H1 (cell line): Measurements from ENCODE around the gene SYP.

Experiments
- ASH2L ChIP-seq: fragments of 200-600, 300-600 bp; sonication (generic); IDR thresholded peaks from one replicate; pipeline ENCODE4 v1.7.1; 2017; ENCODE audit warnings: low read length
- BRCA1 ChIP-seq: IDR thresholded peaks from 2 replicates; pipeline ENCODE4 v1.6.1; 2012; ENCODE audit warnings: low read depth, low read length, improper control_type of control experiment
- MAFK ChIP-seq: IDR thresholded peaks from 2 replicates; pipeline ENCODE4 v1.6.1; 2012; ENCODE audit warnings: low read depth, mild to moderate bottlenecking, improper control_type of control experiment, low read length
- POLR2A ChIP-seq, 2 experiments: IDR thresholded peaks; 1 replicate in 1 of 2; 2 replicates in 1 of 2; pipeline ENCODE4 v1.6.1; 2011; ENCODE audit warnings: low read depth in 2 of 2, low read length in 2 of 2, mild to moderate bottlenecking in 2 of 2; ENCODE audit errors: control extremely low read depth in 1 of 2
- POLR2AphosphoS5 ChIP-seq: IDR thresholded peaks from 2 replicates; pipeline ENCODE4 v1.6.1; 2011; ENCODE audit warnings: low read depth, low read length
- RAD21 ChIP-seq, 2 experiments: IDR thresholded peaks in 1 of 2; conservative IDR thresholded peaks in 1 of 2; 2 replicates each; pipeline ENCODE4 v1.6.1; 2011; ENCODE audit warnings: low read depth in 2 of 2, low read length in 2 of 2, improper control_type of control experiment in 1 of 2, inconsistent platforms in 1 of 2, mild to moderate bottlenecking in 1 of 2, moderate library complexity in 1 of 2
- TF ChIP-seq, protein P1 (sequence below), 3 experiments: IDR thresholded peaks; 1 replicate in 2 of 3; 2 replicates in 1 of 3; pipeline versions ENCODE4 v1.5.1 to v1.6.1; 2011; ENCODE audit warnings: low read length in 3 of 3, mild to moderate bottlenecking in 3 of 3, inconsistent platforms in 2 of 3, low read depth in 1 of 3, moderate library complexity in 1 of 3; ENCODE audit not compliant: insufficient read depth in 1 of 3; ENCODE audit errors: control extremely low read depth in 1 of 3

DNA sequence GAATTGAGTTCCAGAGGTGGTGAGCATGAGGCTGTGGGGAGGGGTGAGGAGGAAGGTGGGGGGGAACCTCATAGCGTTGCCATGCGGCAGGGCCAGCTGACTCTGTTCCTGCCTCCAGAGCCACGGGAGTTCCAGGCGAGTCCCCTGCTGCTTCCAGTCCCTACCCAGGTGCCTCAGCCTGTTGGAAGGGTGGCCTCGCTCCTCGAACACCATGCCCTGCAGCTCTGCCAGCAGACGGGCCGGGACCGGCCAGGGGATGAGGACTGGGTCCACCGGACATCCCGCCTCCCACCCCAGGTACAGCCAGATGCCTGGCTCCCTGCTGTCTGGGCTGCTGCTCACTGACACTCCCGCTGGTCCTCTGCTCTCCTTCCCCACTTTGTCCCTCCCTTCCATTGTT is 43.2 kb upstream of the SYP start:
- TF ChIP-seq MAFK = no peak
- no peak for TF ChIP-seq POLR2AphosphoS5
- TF ChIP-seq, protein P1, sequence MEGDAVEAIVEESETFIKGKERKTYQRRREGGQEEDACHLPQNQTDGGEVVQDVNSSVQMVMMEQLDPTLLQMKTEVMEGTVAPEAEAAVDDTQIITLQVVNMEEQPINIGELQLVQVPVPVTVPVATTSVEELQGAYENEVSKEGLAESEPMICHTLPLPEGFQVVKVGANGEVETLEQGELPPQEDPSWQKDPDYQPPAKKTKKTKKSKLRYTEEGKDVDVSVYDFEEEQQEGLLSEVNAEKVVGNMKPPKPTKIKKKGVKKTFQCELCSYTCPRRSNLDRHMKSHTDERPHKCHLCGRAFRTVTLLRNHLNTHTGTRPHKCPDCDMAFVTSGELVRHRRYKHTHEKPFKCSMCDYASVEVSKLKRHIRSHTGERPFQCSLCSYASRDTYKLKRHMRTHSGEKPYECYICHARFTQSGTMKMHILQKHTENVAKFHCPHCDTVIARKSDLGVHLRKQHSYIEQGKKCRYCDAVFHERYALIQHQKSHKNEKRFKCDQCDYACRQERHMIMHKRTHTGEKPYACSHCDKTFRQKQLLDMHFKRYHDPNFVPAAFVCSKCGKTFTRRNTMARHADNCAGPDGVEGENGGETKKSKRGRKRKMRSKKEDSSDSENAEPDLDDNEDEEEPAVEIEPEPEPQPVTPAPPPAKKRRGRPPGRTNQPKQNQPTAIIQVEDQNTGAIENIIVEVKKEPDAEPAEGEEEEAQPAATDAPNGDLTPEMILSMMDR (IDR thresholded peaks at IDR 0.05; ENCODE audit: control extremely low read depth in 1 of 3, insufficient read depth in 1 of 3, low read depth in 1 of 3, low read length in 3 of 3) = no peak
- TF ChIP-seq BRCA1 = no peak
- no peak for TF ChIP-seq RAD21 (IDR thresholded peaks at IDR 0.05 in 1 of 2, conservative IDR thresholded peaks at IDR 0.05 in 1 of 2; ENCODE audit: low read depth in 2 of 2, low read length in 2 of 2)
- TF ChIP-seq POLR2A (IDR thresholded peaks at IDR 0.05; ENCODE audit: control extremely low read depth in 1 of 2, low read depth in 2 of 2, low read length in 2 of 2) = no peak
- TF ChIP-seq ASH2L = no peak
